ENCODE data around the gene SGF29. TPM values are rescaled to one million over a fixed set of nuclear protein-coding genes. Genes with fewer than 3 reads are reported as not detected.
"Not testable (repeated sequence)": the region's sequence is repeated elsewhere in the genome, so short reads cannot be mapped to it uniquely, and the experiment has no call there.

Gene SGF29
- total and polyA plus RNA-seq, 4 donors, result 17.8 to 46.6 (median 24.4) TPM

DNA sequence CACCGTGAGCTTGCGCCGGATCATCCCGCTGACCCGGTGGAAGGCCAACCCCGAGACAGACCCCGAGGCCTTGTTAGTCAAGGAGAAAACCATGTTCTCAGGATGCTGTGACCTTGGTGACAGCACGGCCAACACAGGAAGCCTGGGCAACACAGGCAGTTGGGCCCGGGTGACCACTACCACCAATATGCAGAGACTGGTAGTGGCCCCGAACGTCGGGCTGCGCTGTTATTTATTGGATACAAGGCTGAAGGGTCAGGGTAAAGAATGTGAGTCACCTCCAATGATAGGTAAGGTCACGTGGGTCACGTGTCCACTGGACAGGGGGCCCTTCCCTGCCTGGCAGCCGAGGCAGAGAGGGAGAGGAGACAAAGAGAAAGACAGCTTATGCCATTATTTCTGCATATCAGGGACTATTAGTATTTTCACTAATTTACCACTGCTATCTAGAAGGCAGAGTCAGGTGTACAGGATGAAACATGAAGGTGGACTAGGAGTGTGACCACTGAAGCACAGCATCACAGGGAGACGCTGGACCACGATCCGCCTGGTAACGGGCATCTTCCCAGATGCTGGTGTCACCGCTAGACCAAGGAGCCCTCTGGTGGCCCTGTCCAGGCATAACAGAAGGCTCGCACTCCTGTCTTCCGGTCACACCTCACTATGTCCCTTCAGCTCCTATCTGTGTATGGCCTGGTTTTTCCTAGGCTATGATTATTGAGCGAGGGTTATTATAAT, 61.9 kb downstream of the SGF29 start:
- not testable (repeated sequence) for H3K4me1 ChIP-seq (ENCODE audit: control insufficient read depth in 5 of 5, insufficient read depth in 5 of 5, low read length in 5 of 5); H3K27me3 ChIP-seq (ENCODE audit: control insufficient read depth in 3 of 3, insufficient read depth in 3 of 3, low read length in 2 of 3); H3K9ac ChIP-seq (ENCODE audit: insufficient read depth in 1 of 2, low read length in 2 of 2); H3K36me3 ChIP-seq (ENCODE audit: control insufficient read depth in 4 of 4, insufficient read depth in 4 of 4, low read length in 4 of 4); H3K9me3 ChIP-seq (ENCODE audit: control insufficient read depth in 4 of 4, insufficient read depth in 3 of 4, low read length in 3 of 4); H3K27ac ChIP-seq (ENCODE audit: low read depth in 1 of 2, low read length in 1 of 2); ATAC-seq (ENCODE audit: insufficient read depth, low FRiP score); H3K4me3 ChIP-seq
- WGBS, 2 donors, result 52 to 59% methylated on average over 16 to 17 of the region's 24 CpGs
- TF ChIP-seq, protein P1, sequence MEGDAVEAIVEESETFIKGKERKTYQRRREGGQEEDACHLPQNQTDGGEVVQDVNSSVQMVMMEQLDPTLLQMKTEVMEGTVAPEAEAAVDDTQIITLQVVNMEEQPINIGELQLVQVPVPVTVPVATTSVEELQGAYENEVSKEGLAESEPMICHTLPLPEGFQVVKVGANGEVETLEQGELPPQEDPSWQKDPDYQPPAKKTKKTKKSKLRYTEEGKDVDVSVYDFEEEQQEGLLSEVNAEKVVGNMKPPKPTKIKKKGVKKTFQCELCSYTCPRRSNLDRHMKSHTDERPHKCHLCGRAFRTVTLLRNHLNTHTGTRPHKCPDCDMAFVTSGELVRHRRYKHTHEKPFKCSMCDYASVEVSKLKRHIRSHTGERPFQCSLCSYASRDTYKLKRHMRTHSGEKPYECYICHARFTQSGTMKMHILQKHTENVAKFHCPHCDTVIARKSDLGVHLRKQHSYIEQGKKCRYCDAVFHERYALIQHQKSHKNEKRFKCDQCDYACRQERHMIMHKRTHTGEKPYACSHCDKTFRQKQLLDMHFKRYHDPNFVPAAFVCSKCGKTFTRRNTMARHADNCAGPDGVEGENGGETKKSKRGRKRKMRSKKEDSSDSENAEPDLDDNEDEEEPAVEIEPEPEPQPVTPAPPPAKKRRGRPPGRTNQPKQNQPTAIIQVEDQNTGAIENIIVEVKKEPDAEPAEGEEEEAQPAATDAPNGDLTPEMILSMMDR (IDR thresholded peaks at IDR 0.05; ENCODE audit: control extremely low read depth, extremely low read depth), result peak; percentile 42
- peak; percentile 34 to 49 (median 43) for DNase-seq

DNA sequence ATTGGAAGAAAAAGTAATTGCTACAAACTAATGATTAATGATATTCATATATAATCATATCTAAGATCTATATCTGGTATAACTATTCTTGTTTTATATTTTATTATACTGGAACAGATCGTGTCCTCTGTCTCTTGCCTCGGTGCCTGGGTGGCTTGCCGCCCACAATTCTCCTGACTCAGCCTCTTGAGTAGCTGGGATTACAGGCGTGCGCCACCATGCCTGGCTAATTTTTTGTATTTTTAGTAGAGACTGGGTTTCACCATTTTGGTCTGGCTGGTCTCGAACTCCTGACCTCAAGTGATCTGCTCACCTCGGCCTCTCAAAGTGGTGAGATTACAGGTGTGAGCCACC, 62.5 kb downstream of the SGF29 start:
- not testable (repeated sequence) for DNase-seq; H3K27ac ChIP-seq (ENCODE audit: low read depth in 1 of 2, low read length in 1 of 2)

DNA sequence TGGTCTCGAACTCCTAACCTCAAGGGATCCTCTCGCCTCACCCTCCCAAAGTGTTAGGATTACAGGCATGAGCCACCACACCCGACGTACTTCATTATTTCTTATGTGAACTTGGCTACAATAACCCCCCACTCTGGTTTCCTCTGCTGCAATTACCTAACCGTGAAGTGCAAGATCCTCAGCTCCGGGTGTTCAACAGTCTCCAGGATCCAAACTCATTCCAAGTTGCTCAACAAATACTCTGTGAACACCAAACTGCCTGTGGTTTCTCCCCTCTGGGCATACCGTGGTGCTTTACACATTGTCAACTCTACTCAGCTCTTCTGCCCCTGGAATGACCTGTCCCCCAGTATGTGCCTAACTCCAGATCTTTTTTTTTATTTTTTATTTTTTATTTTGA, 62.9 kb downstream of the SGF29 start:
- WGBS, 2 donors, result 33 to 56% methylated on average over 7 of the region's 7 CpGs
- TF ChIP-seq, protein P1 (IDR thresholded peaks at IDR 0.05; ENCODE audit: control extremely low read depth, extremely low read depth), result no peak
- no peak overlapping the region for H3K4me3 ChIP-seq
- no peak for ATAC-seq (ENCODE audit: insufficient read depth, low FRiP score)
- H3K4me1 ChIP-seq (ENCODE audit: control insufficient read depth in 5 of 5, insufficient read depth in 5 of 5, low read length in 5 of 5), result peaks cover 0 to 2% (median 0%) of the 10 kb centered on the region in 5 donors
- H3K36me3 ChIP-seq (ENCODE audit: control insufficient read depth in 4 of 4, insufficient read depth in 4 of 4, low read length in 4 of 4), result no peaks in the 10 kb centered on the region
- DNase-seq, result no peak
- H3K9ac ChIP-seq (ENCODE audit: insufficient read depth in 1 of 2, low read length in 2 of 2), result no peak overlapping the region
- no peak overlapping the region for H3K27ac ChIP-seq (ENCODE audit: low read depth in 1 of 2, low read length in 1 of 2)
- H3K27me3 ChIP-seq (ENCODE audit: control insufficient read depth in 3 of 3, insufficient read depth in 3 of 3, low read length in 2 of 3), result no peaks in the 10 kb centered on the region
- H3K9me3 ChIP-seq (ENCODE audit: control insufficient read depth in 4 of 4, insufficient read depth in 3 of 4, low read length in 3 of 4), result no peaks in the 10 kb centered on the region

More for the DNA sequence above, 62.5 kb downstream of the SGF29 start:
- not testable (repeated sequence) for H3K4me1 ChIP-seq (ENCODE audit: control insufficient read depth in 5 of 5, insufficient read depth in 5 of 5, low read length in 5 of 5); ATAC-seq (ENCODE audit: insufficient read depth, low FRiP score); H3K9ac ChIP-seq (ENCODE audit: insufficient read depth in 1 of 2, low read length in 2 of 2); H3K4me3 ChIP-seq; H3K9me3 ChIP-seq (ENCODE audit: control insufficient read depth in 4 of 4, insufficient read depth in 3 of 4, low read length in 3 of 4); H3K36me3 ChIP-seq (ENCODE audit: control insufficient read depth in 4 of 4, insufficient read depth in 4 of 4, low read length in 4 of 4); H3K27me3 ChIP-seq (ENCODE audit: control insufficient read depth in 3 of 3, insufficient read depth in 3 of 3, low read length in 2 of 3)
- 71 to 80% methylated on average over 7 of the region's 7 CpGs for WGBS, 2 donors

DNA sequence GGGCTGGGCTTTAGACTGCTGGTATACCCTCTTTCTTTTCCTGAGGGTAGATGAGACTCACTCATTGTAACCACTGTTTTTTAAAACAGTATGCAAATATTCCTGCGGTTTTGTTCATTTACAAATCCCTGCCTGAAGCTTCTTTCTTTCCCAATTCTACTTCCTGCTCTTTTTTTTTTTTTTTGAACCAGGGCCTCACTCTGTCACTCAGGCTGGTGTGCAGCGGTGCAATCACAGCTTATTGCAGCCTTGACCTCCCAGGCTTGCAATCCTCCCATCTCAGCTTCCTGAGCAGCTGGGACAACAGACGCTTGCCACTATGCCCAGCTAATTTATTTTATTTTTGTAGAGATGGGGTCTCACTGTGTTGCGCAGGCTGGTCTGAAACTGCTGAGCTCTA, 64.2 kb downstream of the SGF29 start:
- ATAC-seq (ENCODE audit: insufficient read depth, low FRiP score) (no peak), DNase-seq (no peak)
- no peak overlapping the region for H3K9ac ChIP-seq (ENCODE audit: insufficient read depth in 1 of 2, low read length in 2 of 2)
- no peaks in the 10 kb centered on the region for H3K9me3 ChIP-seq (ENCODE audit: control insufficient read depth in 4 of 4, insufficient read depth in 3 of 4, low read length in 3 of 4)
- no peak overlapping the region for H3K4me3 ChIP-seq
- 29 to 56% methylated on average over 4 of the region's 4 CpGs for whole genome bisulfite sequencing, 2 donors
- no peaks in the 10 kb centered on the region for H3K27me3 ChIP-seq (ENCODE audit: control insufficient read depth in 3 of 3, insufficient read depth in 3 of 3, low read length in 2 of 3)
- TF ChIP-seq, protein P1 (IDR thresholded peaks at IDR 0.05; ENCODE audit: control extremely low read depth, extremely low read depth), result no peak
- no peak overlapping the region for H3K27ac ChIP-seq (ENCODE audit: low read depth in 1 of 2, low read length in 1 of 2)
- no peaks in the 10 kb centered on the region for H3K36me3 ChIP-seq (ENCODE audit: control insufficient read depth in 4 of 4, insufficient read depth in 4 of 4, low read length in 4 of 4)
- H3K4me1 ChIP-seq (ENCODE audit: control insufficient read depth in 5 of 5, insufficient read depth in 5 of 5, low read length in 5 of 5), result peaks cover 0 to 2% (median 0%) of the 10 kb centered on the region in 5 donors

DNA sequence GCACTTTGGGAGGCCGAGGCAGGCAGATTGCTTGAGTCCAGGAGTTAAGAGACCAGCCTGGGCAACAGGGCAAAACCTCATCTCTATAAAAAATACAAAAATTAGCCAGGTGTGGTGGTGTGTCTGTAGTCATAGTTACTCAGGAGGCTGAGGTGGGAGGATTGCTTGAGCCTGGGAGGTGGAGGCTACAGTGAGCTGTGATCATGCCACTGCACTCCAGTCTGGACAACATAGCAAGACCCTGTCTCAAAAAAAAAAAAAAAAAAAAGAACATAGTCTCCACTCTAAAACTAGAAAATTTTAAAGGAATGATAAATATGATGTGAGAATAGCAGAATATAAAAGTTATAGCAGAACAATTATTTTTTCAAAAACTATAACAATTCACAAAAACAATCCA, 66.6 kb downstream of the SGF29 start:
- H3K9ac ChIP-seq (ENCODE audit: insufficient read depth in 1 of 2, low read length in 2 of 2); H3K27ac ChIP-seq (ENCODE audit: low read depth in 1 of 2, low read length in 1 of 2); ATAC-seq (ENCODE audit: insufficient read depth, low FRiP score); H3K36me3 ChIP-seq (ENCODE audit: control insufficient read depth in 4 of 4, insufficient read depth in 4 of 4, low read length in 4 of 4); H3K4me3 ChIP-seq; DNase-seq; H3K9me3 ChIP-seq (ENCODE audit: control insufficient read depth in 4 of 4, insufficient read depth in 3 of 4, low read length in 3 of 4); H3K27me3 ChIP-seq (ENCODE audit: control insufficient read depth in 3 of 3, insufficient read depth in 3 of 3, low read length in 2 of 3); H3K4me1 ChIP-seq (ENCODE audit: control insufficient read depth in 5 of 5, insufficient read depth in 5 of 5, low read length in 5 of 5): not testable (repeated sequence)
- 83 to 92% methylated on average over 1 of the region's 1 CpG for WGBS, 2 donors
